GM23248 (cell line): ENCODE data around the gene RDH8.

Source experiments
- EZH2 ChIP-seq: fragments of 200-600 bp; sonication (generic); IDR thresholded peaks from 2 replicates; pipeline ENCODE4 v1.6.1; 2018; ENCODE audit warnings: antibody characterized with exemption, mild to moderate bottlenecking; ENCODE audit not compliant: insufficient read depth, poor library complexity, severe bottlenecking
- EZH2phosphoT487 ChIP-seq: fragments of 200-600 bp; sonication (generic); IDR thresholded peaks from 2 replicates; pipeline ENCODE4 v1.6.1; 2018; ENCODE audit warnings: antibody characterized with exemption, moderate library complexity, mild to moderate bottlenecking, low read depth; ENCODE audit not compliant: insufficient read depth

DNA sequence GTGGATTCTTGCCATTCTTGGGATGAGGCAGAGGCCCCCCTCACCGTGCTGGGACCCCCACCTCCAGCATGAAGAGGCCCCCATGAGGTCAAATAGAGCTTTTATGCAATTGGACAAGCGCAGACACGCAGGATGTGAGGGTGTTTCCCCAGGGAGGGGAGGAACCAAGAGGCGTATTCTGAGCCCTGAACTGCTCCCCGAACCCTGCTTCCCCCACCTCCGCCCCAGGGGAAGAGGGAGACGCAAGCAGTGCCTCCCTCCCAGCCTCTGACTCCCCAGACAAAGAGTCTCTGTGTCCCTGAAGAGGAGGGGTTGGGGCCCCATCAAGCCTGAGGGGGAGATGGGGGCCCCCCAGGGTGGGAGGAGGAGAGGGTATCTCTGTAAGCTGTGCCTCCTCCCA, 1.3 kb upstream of the RDH8 start:
- TF ChIP-seq EZH2phosphoT487 (no peak), EZH2 (no peak)
